Liver (tissue), 3 donors: ENCODE data around the gene HOXA1.

ENCODE experiments used
- CTCF ChIP-seq: fragments of 150-350 bp; IDR thresholded peaks from 2 replicates; pipeline ENCODE4 v1.5.1; 2017; ENCODE audit warnings: improper control_type of control experiment, low read depth, low read length; ENCODE audit not compliant: missing input control
- MAX ChIP-seq: IDR thresholded peaks from 2 replicates; pipeline ENCODE4 v1.6.1; 2016; ENCODE audit warnings: antibody characterized with exemption
- REST ChIP-seq: IDR thresholded peaks from 2 replicates; pipeline ENCODE4 v1.6.1; 2016; ENCODE audit warnings: antibody characterized with exemption, mild to moderate bottlenecking
- TAF1 ChIP-seq: conservative IDR thresholded peaks from 2 replicates; pipeline ENCODE4 v1.6.1; 2016; ENCODE audit warnings: antibody characterized with exemption, mild to moderate bottlenecking
- donor health status: healthy.
- donor health status: healthy.

- TF ChIP-seq CTCF (no peak), MAX (no peak), REST (no peak), TAF1 (no peak)
Observed at GRCh38 chr7:27124096-27124901, 28.5 kb upstream of the HOXA1 start.
